GM19455 (cell line): ENCODE results near the gene HEMK1.

Source experiments
- ATAC-seq: cut with Tn5 transposase; IDR thresholded peaks from one replicate; pipeline ENCODE4 v1.9.1; 2021; ENCODE audit not compliant: unreplicated experiment

Gene HEMK1

DNA sequence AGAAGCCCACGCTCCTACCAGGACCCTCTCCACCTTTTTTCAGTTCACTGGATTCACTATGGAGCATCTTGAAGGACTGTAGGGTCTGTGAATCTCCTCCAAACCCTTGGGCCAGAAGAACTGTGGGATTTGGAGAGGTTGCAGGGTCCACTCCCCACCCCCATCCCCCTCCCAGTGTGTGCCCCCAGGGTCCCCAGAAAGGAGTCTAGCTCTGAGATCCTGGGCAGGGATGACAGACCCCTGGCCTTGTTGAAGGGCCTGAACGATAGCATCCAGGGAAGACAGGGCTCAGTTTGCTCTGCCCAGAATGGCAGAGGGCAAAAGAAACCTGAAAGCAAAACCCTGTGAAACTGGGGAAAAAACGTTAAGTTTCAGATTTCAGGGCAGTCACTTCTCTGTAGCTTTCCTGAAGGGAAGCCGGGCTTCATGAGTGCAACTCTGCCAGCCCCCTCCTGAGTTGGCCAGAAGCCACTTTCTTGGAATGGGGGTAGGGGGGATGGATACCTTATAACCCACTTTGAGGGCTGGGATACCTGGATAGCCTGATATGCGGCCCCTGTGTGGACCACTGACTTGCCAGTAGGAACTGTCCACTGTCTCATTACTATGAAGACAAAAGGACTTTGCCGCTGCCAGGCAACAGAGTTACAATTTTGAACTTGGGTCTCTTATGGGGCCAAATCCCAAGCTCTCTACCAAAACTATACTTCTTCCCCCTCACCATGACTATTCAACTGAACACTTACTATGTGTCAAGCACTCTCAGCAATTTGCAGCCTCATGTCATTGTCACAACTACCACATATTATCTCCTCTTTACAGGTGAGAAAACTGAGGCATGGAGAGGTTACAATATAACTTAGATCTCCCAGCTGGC, 43.9 kb downstream of the HEMK1 start:
- ATAC-seq, result no peak

GRCh38 chr3:50615190-50615589, 45.9 kb downstream of the HEMK1 start:
- no peak for ATAC-seq

- peak; percentile 24 for ATAC-seq
Observed at GRCh38 chr3:50616003-50616769, 46.9 kb downstream of the HEMK1 start.

- peak; percentile 64 for ATAC-seq
Observed at GRCh38 chr3:50616770-50617095, 47.4 kb downstream of the HEMK1 start.

DNA sequence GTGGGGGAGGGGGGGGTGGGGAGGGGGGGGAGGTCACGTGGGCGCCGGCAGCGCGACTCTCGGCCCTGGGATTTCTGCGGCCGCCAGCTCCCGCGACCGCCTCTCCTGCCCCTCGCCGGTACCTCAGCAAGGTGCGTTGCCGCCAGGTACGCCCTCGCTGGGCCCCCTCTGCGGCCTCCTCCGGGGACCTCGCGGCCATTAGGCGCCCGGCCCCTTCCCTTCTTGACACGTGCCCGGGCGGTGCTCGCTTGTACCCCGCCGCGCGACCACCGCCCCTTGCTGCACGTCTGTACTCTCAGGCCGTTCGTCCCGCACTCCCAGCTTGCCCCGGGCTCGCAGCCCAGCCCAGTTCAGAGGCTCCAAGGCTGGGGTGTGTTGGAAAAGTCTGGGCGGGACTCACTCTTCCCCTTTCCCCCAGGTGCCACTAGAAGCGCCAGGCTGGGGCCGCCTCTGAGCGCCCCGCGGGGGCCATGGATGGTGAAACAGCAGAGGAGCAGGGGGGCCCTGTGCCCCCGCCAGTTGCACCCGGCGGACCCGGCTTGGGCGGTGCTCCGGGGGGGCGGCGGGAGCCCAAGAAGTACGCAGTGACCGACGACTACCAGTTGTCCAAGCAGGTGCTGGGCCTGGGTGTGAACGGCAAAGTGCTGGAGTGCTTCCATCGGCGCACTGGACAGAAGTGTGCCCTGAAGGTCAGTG, 47.9 kb downstream of the HEMK1 start, which contains the start of gene MAPKAPK3:
Gene MAPKAPK3, plus strand, starts transcription at position 56 of the 696 bp plus-strand sequence. Its CDS starts 415 bp downstream, at position 471.
- ATAC-seq, result peak; percentile 14

GRCh38 chr3:50617911-50618481, 48.7 kb downstream of the HEMK1 start:
- ATAC-seq, result no peak

- no peak for ATAC-seq
Observed at GRCh38 chr3:50620420-50620819, 51.1 kb downstream of the HEMK1 start.

DNA sequence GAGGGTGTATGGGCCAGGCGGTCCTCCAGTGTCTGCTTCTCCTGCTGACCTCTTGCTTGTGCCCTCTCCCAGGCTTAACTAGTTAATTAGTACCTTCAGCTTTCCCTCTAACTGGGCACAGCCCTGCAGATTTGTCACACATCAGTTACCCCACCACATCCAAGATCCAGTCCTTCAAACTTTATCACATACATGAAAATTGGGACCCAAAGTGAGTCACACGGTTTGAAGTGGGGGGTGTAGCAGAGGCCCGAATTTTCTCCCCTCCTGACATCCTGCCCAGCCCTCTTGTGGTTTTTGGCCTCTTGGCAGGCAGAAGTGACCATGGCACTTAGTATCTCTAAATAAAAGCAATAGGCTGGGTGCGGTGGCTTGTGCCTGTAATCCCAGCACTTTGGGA, 51.5 kb downstream of the HEMK1 start:
- no peak for ATAC-seq

DNA sequence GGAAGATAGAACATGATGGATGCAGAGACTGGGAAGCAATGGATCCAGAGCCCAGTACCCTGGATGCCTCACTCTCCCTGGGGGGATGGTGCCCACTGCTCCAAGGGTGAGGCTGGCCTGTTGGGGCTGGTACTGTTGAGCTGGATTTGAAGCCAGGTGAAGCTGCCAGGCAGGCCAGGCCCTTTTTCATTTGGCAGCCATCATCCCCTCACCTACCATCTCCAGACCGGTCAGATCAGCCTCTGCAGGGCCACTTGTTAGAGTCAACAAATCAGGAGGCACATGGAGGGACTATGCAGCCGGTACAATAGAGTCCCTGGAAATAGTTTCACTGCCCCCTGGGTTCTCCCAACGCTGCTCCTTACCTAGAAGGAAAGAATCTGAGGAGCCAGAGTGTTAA, 53.6 kb downstream of the HEMK1 start:
- no peak for ATAC-seq

DNA sequence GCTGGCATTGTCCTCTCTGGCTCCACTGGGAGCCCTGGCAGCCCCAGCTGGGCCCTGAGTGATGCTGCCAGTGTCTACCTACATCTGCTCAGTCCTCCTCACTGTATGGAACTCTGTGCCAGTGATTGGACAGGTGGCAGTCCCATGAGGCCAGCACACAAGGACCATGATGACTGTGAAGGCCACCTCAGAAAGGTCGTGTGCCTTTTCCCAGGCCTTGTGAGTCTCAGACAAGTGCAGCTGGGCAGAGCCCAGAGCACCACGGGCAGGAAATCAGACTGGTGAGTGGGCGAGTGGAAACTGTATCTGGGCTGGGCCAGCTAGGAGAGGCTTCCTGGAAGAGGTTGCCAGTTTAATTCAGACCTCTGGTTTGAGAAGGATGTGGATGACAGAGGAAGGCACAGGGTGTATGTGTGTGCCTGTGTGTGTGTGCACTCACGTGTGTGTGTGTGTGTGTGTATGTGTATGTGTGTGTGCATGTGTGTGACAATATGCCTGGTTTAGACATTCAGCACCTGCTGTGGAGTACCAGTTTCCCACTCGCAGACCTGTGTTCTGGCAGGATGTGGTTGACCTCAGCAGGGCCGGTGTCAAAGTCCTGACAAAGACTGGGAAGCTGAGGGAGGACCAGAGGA, 54.6 kb downstream of the HEMK1 start:
- no peak for ATAC-seq

- no peak for ATAC-seq
Observed at GRCh38 chr3:50624634-50625033, 55.3 kb downstream of the HEMK1 start.

GRCh38 chr3:50625231-50626182, 56.2 kb downstream of the HEMK1 start:
- no peak for ATAC-seq

DNA sequence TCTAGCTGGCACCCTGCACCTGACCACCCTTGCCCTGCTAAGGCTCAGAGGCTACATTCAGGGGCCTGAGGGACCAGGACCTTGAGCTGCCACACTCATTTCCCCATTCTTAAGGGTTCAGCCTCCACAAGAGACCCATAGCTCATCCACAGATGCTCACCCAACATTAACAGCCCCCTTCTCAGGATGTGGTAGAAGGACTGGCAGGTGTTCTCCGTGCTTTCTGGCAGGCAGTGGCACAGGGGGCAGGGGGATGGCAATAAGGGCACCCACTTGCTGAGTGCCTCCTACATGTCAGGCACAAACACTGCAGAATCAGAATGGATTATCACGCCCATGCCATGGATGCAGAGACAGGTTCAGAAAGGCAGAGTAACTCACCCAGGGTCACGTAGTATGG, 57.1 kb downstream of the HEMK1 start:
- ATAC-seq, result no peak

DNA sequence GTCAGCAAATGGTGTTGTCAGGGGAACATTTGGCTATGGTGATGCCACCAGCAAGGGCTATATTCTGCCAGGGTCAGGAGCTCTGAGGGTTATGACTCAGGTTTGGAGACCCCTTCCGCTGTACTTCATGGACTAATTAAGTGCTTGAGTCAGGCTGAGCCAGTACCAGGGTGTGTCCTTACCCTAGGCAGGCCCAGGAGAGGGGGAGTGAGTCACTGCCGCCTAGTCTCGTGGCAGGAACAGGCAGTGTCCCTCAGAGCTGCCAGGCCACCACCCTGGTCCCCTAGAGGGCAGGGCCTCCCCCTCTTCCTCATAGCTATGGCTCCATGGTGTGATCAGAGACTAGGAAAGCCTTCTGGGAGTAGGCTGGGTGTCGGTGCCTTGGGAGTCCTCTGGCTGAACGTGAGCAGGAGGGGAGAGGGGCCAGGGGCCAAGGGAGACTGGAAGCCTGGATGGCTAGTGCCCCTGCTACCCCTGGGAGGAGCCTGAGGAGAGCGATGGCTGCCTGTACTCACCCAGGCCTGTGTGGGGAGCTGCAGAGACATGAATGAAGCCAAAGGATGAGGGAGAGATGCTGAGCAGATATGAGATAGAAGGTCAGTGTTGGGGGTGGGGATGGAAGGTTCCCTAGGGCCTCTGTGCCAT, 58.2 kb downstream of the HEMK1 start:
- ATAC-seq, result no peak

GRCh38 chr3:50628601-50629000, 59.3 kb downstream of the HEMK1 start:
- ATAC-seq, result no peak

GRCh38 chr3:50630394-50630793, 61.1 kb downstream of the HEMK1 start:
- ATAC-seq, result no peak

DNA sequence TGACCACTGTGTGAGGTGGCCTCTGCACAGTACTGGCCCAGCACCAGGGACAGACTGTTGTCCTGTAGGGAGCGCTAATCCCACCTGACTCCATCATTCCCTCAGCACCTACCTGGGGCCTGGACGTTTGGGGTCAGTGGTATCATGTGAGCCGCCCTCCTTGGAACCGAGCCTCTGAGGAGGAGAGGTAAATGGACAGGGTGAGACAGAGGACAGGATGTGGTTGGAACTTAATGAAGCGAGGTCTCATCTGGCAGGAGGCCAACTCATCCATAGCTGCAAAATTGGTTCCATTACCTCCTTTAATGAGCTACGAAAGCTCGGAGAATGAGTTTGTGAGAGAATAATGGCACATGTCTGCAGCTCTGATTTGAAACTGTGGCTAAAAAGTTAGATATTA, 61.6 kb downstream of the HEMK1 start:
- ATAC-seq, result no peak

- ATAC-seq, result no peak
Observed at GRCh38 chr3:50632450-50632849, 63.1 kb downstream of the HEMK1 start.

DNA sequence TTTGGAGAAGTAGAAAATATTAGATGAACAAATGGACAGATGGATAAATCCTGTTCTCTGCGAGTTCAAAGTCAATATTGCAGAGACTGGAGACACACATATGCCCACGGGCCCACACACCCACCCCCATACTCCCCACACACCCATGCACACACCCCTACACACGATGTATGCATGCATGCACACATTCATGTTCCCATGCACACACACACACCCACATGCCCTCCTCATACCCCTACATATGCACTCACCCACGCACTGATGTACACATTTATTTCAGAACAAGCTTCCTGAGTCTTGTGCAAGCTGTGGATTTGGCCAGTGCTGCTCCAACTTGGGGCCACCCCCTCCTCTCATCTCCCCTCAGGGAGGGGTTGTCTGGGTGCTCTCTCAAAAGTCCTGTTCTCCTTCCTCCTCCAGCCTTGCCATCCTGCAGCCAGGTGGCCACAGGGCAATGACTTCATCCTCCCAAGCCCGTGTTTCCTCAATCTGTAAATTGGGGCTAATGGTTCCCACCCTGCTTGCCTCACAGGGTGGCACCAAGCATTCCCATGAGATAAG, 64.0 kb downstream of the HEMK1 start:
- ATAC-seq, result no peak
